Activated CD8-positive, alpha-beta memory T cell treated with anti-CD3 and anti-CD28 coated beads for 1 hour (primary cell): ENCODE results near the gene PARP15.

Experiments
- DNase-seq, 2 donors: peaks; one replicate each; pipeline ENCODE4 v3.0.0-alpha.2; 2020; ENCODE audit warnings: low read depth in 1 of 2; ENCODE audit errors: extremely low read depth in 1 of 2

The PARP15 gene

DNA sequence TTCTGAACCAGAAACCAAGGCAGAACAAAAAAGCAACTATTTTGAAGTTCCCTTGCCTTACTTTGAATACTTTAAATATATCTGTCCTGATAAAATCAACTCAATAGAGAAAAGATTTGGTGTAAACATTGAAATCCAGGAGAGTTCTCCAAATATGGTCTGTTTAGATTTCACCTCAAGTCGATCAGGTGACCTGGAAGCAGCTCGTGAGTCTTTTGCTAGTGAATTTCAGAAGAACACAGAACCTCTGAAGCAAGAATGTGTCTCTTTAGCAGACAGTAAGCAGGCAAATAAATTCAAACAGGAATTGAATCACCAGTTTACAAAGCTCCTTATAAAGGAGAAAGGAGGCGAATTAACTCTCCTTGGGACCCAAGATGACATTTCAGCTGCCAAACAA is 8.7 kb upstream of the PARP15 start:
- no peak for DNase-seq

DNA sequence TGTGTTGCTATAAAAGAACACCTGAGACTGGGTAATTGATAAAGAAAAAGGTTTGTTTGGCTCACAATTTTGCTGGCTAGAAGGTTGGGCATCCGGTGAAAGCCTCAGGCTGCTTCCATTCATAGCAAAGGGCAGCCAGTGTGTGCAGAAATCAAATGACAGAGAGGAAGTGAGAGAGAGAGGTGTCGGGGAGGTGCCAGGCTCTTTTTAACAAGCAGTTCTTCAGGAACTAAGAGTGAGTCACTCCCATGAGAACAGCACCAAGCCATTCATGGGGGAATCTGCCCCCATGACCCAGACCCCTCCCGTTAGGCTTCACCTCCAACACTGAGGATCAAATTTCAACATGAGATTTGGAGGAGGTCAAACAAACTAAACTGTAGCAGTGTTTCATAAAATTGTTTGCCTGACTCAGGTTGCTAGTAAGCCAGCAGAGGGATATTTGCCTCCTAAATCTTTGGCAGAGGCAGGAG is 4.5 kb upstream of the PARP15 start:
- no peak for DNase-seq

DNA sequence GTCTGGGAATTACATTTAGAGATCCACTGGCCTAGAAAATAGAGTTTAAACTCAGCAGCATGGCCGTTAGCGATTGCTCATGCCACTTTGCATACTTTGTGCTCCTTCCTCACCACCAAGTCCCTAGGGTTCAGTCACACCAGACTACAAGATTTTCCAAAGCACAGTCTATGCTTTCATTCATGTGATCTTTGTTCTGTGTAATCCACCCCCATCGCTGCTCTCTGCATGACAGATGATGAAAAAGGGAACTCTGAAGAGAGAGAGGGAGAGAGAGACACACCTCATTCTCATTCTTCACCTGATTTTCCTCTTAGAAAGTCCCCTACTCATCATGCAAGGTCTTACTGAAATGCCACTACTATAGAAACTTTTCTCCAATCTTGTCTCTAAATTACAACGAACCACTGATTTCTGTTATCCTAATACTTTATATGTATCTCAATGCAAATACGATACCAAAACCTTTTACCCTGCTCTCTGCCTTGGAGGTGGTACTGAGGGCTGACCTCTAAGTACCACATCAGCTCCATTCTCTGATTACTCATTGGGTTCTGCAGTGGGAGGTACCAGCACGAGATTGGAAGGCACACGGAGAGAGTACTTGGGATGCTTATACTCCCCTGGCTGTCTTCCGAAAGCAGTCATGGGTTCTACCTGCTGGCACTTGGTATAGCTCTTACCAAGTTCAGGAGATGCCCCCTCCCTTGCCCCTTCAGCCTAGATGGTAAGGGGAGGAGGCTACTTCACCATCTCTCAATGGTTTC is 1.1 kb upstream of the PARP15 start:
- DNase-seq: no peak

DNA sequence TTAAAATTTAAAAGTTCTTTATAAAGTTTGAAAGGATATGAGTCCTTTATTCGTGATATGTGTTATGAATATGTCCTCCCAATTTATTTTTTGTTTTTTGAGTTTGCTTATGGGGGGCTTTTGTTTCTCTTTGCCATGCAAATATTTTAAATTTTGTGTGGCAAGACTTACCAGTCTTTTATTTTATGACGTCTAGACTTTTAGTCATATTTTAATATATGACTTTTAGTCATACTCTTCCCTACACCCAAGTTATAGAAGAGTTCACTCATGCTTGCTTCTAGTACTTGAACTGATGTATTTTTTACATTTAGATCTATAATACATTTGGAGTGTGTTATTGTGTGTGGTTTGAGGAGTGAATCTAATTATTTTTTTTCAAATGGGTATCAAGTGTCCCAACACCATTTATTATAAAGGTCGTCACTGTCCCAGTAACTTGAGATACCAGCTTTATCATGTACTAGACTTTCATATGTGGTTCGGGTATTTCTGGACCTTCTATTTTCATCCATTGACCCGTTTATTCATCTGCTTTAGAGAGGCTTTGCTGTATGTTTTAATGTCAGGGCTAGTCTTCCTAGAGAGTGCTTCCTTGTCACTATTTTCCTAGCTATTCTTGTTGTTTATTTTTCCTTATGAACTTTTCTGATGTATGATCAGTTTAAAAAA is 755 bp downstream of the PARP15 start:
- no peak for DNase-seq

DNA sequence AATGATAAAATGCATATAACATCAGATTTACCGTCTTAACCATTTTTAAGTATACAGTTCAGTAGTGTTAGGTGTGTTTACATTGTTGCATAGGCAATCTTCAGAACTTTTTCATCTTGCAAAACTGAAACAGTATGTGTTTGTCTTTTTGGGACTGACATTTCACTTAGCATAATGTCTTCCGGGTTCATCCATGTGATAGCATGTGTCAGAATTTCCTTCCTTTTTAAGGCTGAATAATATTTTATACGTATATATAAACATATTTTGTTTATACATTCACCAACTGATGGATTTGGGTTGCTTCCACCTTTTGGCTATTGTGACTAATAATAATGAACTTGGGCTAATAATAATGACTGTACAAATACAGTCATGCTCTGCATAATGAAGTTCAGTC is 3.0 kb downstream of the PARP15 start:
- no peak for DNase-seq

DNA sequence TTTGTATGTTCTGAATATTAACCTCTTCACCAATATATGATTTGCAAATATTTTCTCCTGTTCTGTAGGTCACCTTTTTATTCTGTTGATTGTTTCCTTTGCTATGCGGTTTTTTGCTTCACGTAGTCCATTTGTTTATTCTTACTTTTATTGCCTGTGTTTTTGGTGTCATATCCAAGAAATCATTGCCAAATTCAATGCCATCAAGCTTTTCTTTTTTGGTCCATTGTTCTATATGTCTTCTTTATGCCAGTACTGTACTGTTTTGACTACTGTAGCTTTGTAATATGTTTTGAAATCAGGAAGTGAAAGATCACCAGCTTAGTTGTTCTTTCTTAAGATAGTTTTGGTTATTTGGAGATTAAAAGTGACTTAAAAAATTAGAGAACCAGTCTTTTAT is 4.2 kb downstream of the PARP15 start:
- DNase-seq: no peak

DNA sequence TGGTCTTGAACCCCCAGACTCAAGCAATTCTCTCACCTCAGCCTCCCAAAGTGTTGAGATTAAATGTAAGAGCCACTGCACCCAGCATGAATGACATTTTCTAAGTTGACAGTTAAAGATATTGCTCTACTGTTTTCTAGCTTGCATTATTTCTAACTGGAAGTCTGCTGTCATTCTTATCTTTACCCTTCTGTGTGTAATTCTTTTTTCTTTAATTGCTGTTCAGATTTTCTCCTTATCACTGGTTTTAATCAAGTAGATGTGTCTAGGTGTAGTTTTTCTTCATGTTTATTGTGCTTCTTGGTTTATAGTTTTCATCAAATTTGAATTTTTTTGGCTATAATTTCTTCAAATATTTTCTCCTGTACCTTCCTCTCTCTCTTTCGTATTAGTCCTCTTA is 4.9 kb downstream of the PARP15 start:
- DNase-seq: no peak

DNA sequence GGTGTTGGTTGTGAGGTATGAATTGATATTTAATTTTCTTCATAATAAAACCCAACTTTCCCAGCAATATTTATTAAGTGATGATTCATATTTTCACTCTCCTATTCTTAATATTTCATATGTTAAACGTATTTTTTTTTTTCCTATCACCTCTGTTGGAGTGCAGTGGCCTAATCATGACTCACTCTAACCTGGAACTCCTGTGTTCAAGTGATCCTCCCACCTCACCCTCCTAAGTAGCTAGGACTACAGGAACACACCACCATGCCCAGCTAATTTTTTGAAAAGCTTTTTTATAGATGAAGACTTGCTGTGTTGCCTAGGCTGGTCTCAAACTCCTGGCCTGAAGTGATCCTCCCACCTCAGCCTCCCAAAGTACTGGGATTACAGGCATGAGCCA is 8.6 kb downstream of the PARP15 start:
- DNase-seq: no peak

DNA sequence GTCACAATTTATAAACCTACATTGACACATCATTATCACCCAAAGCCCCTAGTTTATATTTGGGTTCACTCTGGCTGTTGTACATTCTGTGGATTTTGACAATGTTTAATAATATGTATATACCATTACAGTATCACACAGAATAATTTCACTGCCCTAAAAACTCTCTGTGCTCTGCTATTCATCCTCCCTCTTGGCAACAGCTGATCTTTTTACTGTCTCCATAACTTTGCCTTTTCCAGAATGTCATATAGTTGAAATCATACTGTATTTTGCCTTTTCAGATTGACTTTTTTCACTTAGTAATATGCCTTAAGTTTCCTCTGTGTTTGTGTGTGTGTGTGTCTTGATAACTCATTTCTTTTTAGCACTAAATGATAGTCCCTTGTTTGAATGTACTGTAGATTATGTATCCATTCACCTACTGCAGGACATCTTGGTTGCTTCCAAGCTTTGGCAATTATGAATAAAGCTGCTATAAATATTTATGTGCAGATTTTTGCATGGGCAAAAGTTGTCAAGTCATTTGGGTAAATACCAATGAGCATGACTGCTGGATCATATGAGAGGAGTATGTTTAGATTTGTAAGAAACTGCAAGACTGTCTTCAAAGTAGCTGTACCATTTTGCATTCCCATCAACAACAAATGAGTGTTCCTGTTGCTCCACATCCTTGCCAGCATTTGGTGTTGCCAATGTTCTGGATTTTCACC is 9.5 kb downstream of the PARP15 start:
- DNase-seq: no peak

DNA sequence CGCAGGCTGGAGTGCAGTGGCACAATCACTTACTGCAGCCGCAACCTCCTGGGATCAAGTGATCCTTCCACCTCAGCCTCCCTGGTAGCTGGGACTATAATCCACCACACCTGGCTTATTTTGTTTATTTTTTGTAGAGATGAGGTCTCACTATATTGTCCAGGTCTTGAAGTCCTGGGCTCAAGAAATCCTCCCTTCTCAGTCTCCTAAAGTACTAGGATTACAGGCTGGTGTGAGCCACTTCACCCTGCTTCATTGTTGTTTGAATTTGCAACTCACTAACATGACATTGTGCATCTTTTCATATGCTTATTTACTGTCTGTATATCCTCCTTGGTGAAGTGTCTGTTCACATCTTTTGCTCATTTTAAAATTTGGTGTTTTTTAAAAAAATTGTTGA is 10.1 kb downstream of the PARP15 start:
- no peak for DNase-seq

DNA sequence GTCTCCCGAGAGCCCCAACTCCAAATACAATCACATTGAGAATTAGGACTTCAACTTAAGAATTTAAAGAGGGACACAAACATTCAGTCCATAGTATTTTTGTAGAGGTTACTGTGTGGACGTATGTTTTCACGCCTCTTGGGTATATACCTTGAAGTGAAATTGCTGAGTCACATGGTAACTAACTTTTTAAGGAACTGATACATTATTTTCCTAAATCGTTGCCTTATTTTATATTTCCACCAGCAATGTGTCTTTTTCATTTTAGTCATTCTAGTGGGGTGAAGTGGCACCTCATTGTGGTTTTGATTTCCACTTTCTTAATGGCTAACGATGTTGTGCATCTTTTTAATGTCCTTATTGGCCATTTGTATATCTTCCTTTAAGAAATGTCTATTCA is 11.8 kb downstream of the PARP15 start:
- DNase-seq: no peak

DNA sequence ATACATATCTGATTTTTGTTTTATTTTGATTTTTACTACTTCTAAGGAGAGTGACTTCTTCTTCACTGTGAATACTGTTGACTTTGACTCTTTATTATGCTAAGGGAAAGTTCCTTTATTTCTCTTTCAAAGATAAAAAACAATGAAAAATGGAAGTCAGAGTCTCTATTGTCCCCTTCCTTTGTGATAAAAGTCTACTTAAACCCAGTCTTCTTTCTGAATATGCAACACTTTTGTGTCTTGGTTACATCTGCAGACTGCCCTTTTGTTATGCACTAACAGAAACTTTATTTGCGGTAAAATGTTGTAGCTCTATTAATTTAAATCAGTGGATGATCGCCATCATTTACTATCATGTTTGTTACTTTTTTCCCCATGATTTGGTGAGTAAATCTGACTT is 13.2 kb downstream of the PARP15 start:
- no peak for DNase-seq

DNA sequence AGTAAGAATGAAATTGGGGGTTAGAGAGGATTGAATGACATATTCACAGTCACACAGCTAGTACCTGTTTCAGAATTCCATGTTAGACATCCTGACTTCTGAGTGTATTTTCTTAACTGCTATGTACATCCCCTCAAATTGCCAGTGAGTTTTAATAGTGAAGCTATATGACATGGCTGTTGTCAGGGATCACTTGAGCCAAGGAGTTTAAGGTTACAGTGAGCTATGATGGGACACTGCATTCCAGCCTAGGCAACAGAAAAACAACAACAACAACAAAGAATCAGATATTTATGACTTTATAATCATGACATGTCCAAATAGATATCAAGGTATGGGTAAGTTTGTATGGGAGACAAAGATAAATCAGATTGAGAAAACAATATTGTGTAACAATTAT is 16.6 kb downstream of the PARP15 start:
- DNase-seq: no peak

DNA sequence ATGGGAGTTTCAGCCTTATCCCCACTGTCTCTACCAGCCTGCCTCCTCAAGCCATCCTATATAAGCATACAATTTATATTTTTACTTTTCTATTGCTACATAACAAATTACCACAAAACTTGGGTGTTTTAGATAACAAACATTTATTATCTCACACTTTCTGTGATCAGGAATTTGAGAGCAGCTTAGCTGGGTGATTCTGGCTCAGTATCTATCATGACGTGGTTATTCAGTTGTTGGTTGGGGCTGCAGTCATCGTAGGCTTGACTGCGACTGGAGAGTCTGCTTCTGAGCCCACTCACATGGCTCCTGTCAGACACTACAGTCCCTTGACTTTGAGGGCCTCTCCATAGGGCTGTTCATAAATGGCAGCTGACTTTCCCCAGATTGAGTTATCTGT is 20.7 kb downstream of the PARP15 start:
- no peak for DNase-seq

DNA sequence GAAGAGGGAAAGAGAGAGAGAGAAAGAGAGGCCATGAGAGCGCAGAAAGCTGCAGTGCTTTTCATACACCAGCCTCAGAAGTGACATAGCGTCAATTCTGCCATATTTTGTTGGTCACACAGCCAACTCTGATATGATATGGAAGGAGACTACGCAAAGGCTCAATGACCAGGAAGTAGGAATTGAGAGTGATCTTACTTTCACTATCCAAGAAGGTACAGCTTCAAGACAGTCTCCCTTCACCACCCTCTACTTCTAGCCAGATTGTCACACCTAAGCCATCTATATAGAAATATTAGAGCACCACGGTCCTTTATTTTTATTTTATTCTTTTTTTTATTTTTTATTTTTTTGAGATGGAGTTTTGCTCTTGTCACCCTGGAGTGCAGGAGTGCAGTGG is 21.1 kb downstream of the PARP15 start:
- no peak for DNase-seq

DNA sequence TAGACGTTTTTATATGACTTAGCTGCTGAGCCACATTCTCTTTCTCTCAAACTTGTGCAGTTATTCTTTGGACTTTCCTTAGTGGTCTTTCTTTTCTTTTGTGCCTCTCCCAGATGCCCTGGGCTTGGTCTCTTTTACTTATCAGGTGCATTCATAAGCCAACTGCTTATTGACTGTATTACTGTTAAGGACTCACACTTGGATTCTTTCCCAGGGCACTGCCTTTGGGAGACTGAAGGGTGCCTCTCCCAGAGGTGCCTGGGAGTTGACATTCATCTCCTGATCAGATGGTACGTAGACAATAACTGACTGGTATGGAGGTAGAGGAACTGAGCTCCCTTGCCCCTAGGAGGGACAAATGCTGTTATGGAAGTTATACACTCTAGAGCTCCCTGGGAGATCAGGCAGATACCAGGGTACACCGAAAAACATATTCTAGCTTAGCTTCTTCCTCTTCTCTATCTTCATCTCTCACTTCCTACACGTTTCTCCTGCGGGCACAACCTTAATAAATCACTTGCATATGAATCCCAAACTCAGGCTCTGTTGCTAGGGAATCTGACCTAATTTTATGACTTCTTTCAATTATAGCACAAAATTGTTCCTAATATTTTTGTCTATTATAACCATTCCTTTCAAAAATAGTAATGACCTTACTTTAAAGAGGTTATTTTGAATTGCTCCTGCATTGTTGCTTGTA is 24.7 kb downstream of the PARP15 start:
- no peak for DNase-seq

DNA sequence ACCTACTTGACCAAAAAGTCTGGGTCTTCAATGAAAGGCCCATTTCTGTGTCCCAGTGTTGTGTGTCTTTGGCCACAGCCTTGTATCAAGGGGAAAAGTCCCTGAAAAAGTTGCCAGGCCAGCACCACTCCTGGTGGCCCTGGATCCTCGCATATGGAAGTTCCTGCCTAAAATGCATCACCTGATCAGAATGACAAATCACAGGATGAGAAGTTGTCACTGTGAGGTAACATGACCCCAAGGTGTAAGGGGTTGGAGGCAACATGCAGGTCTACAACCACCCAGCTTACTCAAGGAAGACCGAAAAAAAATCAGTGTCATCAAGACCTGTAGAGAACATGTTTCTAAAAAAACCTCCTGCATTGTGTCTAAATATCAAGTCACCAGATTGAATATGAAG is 25.6 kb downstream of the PARP15 start:
- no peak for DNase-seq

DNA sequence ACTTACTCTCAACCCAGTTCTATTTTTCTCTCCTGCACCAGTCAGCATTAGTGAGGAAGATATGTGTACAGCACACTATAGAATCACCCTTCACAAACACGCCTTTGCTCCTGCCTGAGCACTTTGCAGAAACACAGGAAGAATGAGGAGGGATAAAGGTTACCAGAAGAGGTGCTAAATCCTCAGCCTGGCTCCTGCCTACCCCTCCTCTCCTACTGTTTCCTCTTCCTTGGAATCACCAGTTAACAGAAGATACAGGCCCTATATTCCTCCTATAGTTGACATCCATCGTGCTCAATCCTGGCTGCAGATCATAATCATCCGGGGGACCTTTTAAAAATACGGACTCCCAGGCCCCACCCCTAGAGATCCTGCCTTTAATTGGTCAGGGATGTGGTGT is 28.9 kb downstream of the PARP15 start:
- no peak for DNase-seq

DNA sequence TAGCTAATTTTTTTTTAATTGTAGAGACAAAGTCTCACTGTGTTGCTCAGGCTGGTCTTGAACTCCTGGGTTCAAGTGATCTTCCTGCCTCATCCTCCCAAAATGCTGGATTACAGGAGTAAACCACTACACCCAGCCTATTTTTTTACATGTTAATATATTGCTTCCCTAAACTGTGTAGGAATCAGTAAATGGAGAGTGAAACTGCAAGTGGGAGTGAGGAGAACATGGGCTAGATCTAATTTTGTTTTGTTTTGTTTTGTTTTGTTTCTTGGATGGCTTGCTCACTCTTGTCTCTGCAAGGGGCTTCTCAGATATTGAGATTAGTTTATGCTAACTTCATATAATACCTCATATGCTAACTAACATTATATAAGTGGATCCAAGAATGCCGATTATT is 31.5 kb downstream of the PARP15 start:
- no peak for DNase-seq

DNA sequence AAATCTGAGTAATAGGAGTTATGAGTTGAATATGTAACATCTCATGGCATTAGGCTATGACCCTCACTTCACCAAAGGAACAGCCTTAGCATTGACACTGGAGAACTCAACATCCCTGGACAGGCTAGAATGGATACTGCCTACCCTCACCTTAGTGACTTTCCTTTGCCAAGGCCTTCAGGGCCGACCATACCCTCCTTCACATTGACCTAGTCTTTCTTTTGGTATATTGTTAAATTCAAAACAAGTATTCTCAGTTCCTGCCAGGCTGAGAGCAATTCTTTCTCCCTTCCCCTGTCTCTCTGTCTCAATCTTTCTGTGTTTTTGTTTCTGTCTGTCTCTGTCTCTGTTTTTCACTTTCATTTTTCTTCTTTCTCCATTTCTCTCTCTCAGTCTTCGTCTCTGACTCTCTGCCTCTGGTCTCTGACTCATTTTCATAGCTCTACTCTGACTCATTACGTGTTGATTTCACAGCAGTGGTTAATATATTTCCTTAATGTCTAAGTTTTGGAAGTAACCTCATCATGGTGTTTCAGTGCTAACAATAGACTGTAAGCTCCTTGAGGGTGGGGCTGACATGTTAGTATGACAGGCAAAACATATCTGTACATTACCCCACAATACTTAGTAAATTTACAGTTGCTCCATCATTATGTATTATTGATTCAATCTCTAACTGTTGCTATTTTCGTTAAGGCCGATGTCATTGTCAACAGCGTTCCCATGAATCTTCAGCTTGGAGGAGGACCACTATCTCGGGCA is 32.5 kb downstream of the PARP15 start:
- no peak for DNase-seq

DNA sequence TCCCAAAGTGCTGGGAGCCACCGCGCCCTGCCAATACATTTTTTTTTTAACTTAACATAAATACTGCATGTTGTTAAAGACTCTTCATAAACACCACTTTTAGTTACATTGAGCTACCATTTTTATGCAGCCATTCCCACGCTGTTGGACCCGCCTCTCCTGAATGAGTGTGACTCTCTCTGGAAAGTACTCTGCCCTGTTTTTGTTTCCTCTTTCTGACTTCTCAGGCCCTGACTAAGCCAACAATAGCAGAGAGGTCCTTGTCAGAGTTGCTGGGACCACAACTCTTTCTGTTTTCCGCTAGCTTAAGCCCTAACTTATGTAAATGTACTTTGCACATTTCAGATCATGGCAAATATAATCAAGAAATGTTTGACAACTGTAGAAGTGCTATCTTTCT is 35.2 kb downstream of the PARP15 start:
- DNase-seq: no peak
